Skeletal muscle cell (primary cell): ENCODE results near the gene IL18BP.

Experiments
- DNase-seq: peaks from one replicate; pipeline ENCODE4 v3.0.0-alpha.2; 2010; ENCODE audit warnings: low read depth
- H3K4me3 ChIP-seq: 2 replicates; pipeline ENCODE4 v1.5.1; 2011; ENCODE audit warnings: low read depth, mild to moderate bottlenecking, control low read depth, low read length, moderate library complexity

Gene IL18BP

GRCh38 chr11:71995726-71996291 is 2.9 kb upstream of the IL18BP start:
- DNase-seq = no peak
- H3K4me3 ChIP-seq = no peak overlapping the region

- DNase-seq = no peak
- H3K4me3 ChIP-seq = no peak overlapping the region
These were observed 2.2 kb upstream of the IL18BP start for GRCh38 chr11:71996517-71996916.

- no peak overlapping the region for H3K4me3 ChIP-seq
- DNase-seq = no peak
These were observed 1.8 kb upstream of the IL18BP start for GRCh38 chr11:71996946-71997345.

- no peak for DNase-seq
- H3K4me3 ChIP-seq = no peak overlapping the region
These were observed 1.1 kb upstream of the IL18BP start for GRCh38 chr11:71997594-71997993.

GRCh38 chr11:71998061-71998460 is 648 bp upstream of the IL18BP start:
- no peak for DNase-seq
- H3K4me3 ChIP-seq = no peak overlapping the region

GRCh38 chr11:71999362-71999761 is 653 bp downstream of the IL18BP start:
- DNase-seq = no peak
- no peak overlapping the region for H3K4me3 ChIP-seq

GRCh38 chr11:71999798-72000197 is 1.1 kb downstream of the IL18BP start:
- H3K4me3 ChIP-seq = no peak overlapping the region
- DNase-seq = no peak

GRCh38 chr11:72000202-72000867 is 1.6 kb downstream of the IL18BP start:
- no peak for DNase-seq
- H3K4me3 ChIP-seq = no peak overlapping the region

GRCh38 chr11:72001285-72001684 is 2.6 kb downstream of the IL18BP start:
- no peak for DNase-seq
- no peak overlapping the region for H3K4me3 ChIP-seq

GRCh38 chr11:72001834-72002591 is 3.3 kb downstream of the IL18BP start:
- DNase-seq = no peak

GRCh38 chr11:72002841-72003775 is 4.4 kb downstream of the IL18BP start:
- H3K4me3 ChIP-seq = no peak overlapping the region
- no peak for DNase-seq

More at GRCh38 chr11:72001834-72002591, 3.3 kb downstream of the IL18BP start:
- H3K4me3 ChIP-seq = no peak overlapping the region

GRCh38 chr11:72003776-72004171 is 5.1 kb downstream of the IL18BP start:
- DNase-seq = no peak
- H3K4me3 ChIP-seq = no peak overlapping the region

GRCh38 chr11:72004515-72005346 is 6.0 kb downstream of the IL18BP start:
- DNase-seq = no peak

GRCh38 chr11:72005347-72006260 is 6.9 kb downstream of the IL18BP start:
- no peak for DNase-seq

More at GRCh38 chr11:72004515-72005346, 6.0 kb downstream of the IL18BP start:
- H3K4me3 ChIP-seq = no peak overlapping the region

GRCh38 chr11:72006309-72007088 is 7.8 kb downstream of the IL18BP start:
- DNase-seq = no peak
- no peak overlapping the region for H3K4me3 ChIP-seq

More at GRCh38 chr11:72005347-72006260, 6.9 kb downstream of the IL18BP start:
- H3K4me3 ChIP-seq = no peak overlapping the region

GRCh38 chr11:72007089-72007476 is 8.4 kb downstream of the IL18BP start:
- no peak for DNase-seq

GRCh38 chr11:72007587-72007986 is 8.9 kb downstream of the IL18BP start:
- no peak for DNase-seq
- H3K4me3 ChIP-seq = no peak overlapping the region

More at GRCh38 chr11:72007089-72007476, 8.4 kb downstream of the IL18BP start:
- H3K4me3 ChIP-seq = no peak overlapping the region
